HEK293 (cell line): Measurements from ENCODE around the gene SLC25A45.

Experiments used
- GLIS1 ChIP-seq: fragments of 450-650 bp; formaldehyde crosslinking; IDR thresholded peaks from 2 replicates; pipeline ENCODE4 v1.5.1; 2016; ENCODE audit warnings: missing biosample characterization, missing genetic modification characterization
- HOXA7 ChIP-seq: sonication (generic); formaldehyde crosslinking; IDR thresholded peaks from 2 replicates; pipeline ENCODE4 v1.8.1; 2022; ENCODE audit warnings: missing genetic modification reagents, borderline replicate concordance
- KLF8 ChIP-seq: fragments of 450-650 bp; formaldehyde crosslinking; IDR thresholded peaks from 2 replicates; pipeline ENCODE4 v1.5.1; 2016; ENCODE audit warnings: missing biosample characterization, missing genetic modification characterization
- OVOL3 ChIP-seq: fragments of 450-650 bp; formaldehyde crosslinking; IDR thresholded peaks from 2 replicates; pipeline ENCODE4 v1.5.1; 2016; ENCODE audit warnings: missing biosample characterization, missing genetic modification characterization
- SP3 ChIP-seq: fragments of 450-650 bp; formaldehyde crosslinking; IDR thresholded peaks from 2 replicates; pipeline ENCODE4 v1.5.1; 2016; ENCODE audit warnings: missing biosample characterization, missing genetic modification characterization
- TCF7L2 ChIP-seq: IDR thresholded peaks from 2 replicates; pipeline ENCODE4 v1.6.1; 2011; ENCODE audit warnings: low read depth, mild to moderate bottlenecking, inconsistent platforms, low read length, moderate library complexity, borderline replicate concordance
- ZFP69B ChIP-seq: fragments of 450-650 bp; formaldehyde crosslinking; IDR thresholded peaks from 2 replicates; pipeline ENCODE4 v1.5.1; 2016; ENCODE audit warnings: missing biosample characterization, missing genetic modification characterization
- ZNF112 ChIP-seq: fragments of 450-650 bp; formaldehyde crosslinking; IDR thresholded peaks from 2 replicates; pipeline ENCODE4 v1.5.0; 2017; ENCODE audit warnings: missing biosample characterization, missing genetic modification characterization
- ZNF24 ChIP-seq: fragments of 450-650 bp; formaldehyde crosslinking; IDR thresholded peaks from 2 replicates; pipeline ENCODE4 v1.5.1; 2016; ENCODE audit warnings: missing biosample characterization, missing genetic modification characterization
- ZNF335 ChIP-seq: fragments of 450-650 bp; formaldehyde crosslinking; conservative IDR thresholded peaks from 2 replicates; pipeline ENCODE4 v1.5.1; 2016; ENCODE audit warnings: missing biosample characterization, missing genetic modification characterization
- ZNF366 ChIP-seq: fragments of 450-650 bp; formaldehyde crosslinking; conservative IDR thresholded peaks from 2 replicates; pipeline ENCODE4 v1.5.1; 2016; ENCODE audit warnings: missing biosample characterization, missing genetic modification characterization
- ZNF391 ChIP-seq: fragments of 450-650 bp; formaldehyde crosslinking; IDR thresholded peaks from 2 replicates; pipeline ENCODE4 v1.5.1; 2016; ENCODE audit warnings: low read depth, missing biosample characterization, missing genetic modification characterization, borderline replicate concordance
- ZNF423 ChIP-seq: fragments of 450-650 bp; formaldehyde crosslinking; IDR thresholded peaks from 2 replicates; pipeline ENCODE4 v1.5.1; 2016; ENCODE audit warnings: missing biosample characterization, missing genetic modification characterization
- ZNF426 ChIP-seq: fragments of 450-650 bp; formaldehyde crosslinking; IDR thresholded peaks from 2 replicates; pipeline ENCODE4 v1.5.1; 2017; ENCODE audit warnings: missing biosample characterization, missing genetic modification characterization, mild to moderate bottlenecking, inconsistent platforms, moderate library complexity
- ZNF664 ChIP-seq: fragments of 450-650 bp; formaldehyde crosslinking; IDR thresholded peaks from 2 replicates; pipeline ENCODE4 v1.5.1; 2016; ENCODE audit warnings: missing biosample characterization, missing genetic modification characterization
- ZNF777 ChIP-seq: fragments of 450-650 bp; formaldehyde crosslinking; IDR thresholded peaks from 2 replicates; pipeline ENCODE4 v1.5.1; 2017; ENCODE audit warnings: missing biosample characterization, missing genetic modification characterization, borderline replicate concordance
- ZNF830 ChIP-seq: fragments of 450-650 bp; IDR thresholded peaks from 2 replicates; pipeline ENCODE4 v1.5.0; 2018; ENCODE audit warnings: missing biosample characterization, missing genetic modification characterization, low read depth, mild to moderate bottlenecking, moderate library complexity
- ZXDB ChIP-seq: fragments of 450-650 bp; formaldehyde crosslinking; IDR thresholded peaks from 2 replicates; pipeline ENCODE4 v1.5.1; 2016; ENCODE audit warnings: missing biosample characterization, missing genetic modification characterization
- TF ChIP-seq, protein P1 (sequence below): fragments of 450-650 bp; formaldehyde crosslinking; IDR thresholded peaks from 2 replicates; pipeline ENCODE4 v1.5.1; 2017; ENCODE audit warnings: missing biosample characterization, missing genetic modification characterization
- TF ChIP-seq, protein P2 (sequence below): fragments of 450-650 bp; formaldehyde crosslinking; IDR thresholded peaks from 2 replicates; pipeline ENCODE4 v1.5.1; 2016; ENCODE audit warnings: missing biosample characterization, missing genetic modification characterization
- TF ChIP-seq, protein P3 (sequence below): fragments of 450-650 bp; formaldehyde crosslinking; conservative IDR thresholded peaks from 2 replicates; pipeline ENCODE4 v1.5.1; 2016; ENCODE audit warnings: low read depth, missing biosample characterization, missing genetic modification characterization
- TF ChIP-seq, protein P4 (sequence below): fragments of 450-650 bp; formaldehyde crosslinking; IDR thresholded peaks from 2 replicates; pipeline ENCODE4 v1.5.1; 2017; ENCODE audit warnings: missing biosample characterization, missing genetic modification characterization
- TF ChIP-seq, protein P5 (sequence below): fragments of 450-650 bp; formaldehyde crosslinking; IDR thresholded peaks from 2 replicates; pipeline ENCODE4 v1.5.1; 2016; ENCODE audit warnings: missing biosample characterization, missing genetic modification characterization
- TF ChIP-seq, protein P6 (sequence below): fragments of 450-650 bp; formaldehyde crosslinking; IDR thresholded peaks from 2 replicates; pipeline ENCODE4 v1.5.1; 2017; ENCODE audit warnings: missing biosample characterization, missing genetic modification characterization
- TF ChIP-seq, protein P7 (sequence below): fragments of 450-650 bp; formaldehyde crosslinking; IDR thresholded peaks from 2 replicates; pipeline ENCODE4 v1.5.1; 2016; ENCODE audit warnings: missing biosample characterization, missing genetic modification characterization

SLC25A45 gene

DNA sequence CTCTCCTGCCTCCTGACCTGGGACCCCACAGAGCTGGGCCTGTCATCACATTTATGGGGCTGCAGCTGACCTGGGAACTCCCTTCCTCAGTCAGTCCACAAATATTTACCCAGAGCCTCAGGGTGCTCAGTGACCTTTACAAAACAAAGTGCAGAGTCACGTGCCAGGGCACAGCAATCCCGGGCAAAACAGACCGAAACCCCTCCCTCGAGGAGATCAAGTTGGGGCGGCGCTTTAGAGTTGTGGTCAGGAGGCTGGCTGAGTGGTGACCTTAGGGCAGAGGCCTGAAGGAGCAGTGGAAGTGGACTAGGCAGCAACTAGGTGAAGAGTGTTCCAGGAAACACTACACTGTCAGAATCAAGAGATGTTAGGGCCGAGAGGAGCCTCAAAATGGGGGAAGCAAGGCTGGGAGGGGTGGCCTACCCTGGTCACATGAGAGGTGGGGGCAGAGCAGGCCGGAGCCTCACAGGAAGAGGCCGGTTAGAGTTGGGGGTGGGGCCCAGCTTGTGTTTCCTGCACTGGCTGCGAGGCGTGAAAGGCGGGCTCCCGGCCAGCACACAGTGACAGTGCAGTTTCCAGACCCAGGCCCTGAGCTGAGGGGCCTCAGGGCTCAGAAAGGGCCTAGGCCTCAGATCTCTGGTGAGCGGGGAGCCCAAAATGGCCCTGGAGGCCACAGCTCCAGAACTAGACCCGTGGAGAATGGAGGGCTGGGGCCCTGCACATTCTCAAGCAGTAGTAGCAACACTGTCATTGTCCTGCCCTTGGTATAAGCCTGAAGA is 36.4 kb upstream of the SLC25A45 start (continued):
- TF ChIP-seq, protein P1, sequence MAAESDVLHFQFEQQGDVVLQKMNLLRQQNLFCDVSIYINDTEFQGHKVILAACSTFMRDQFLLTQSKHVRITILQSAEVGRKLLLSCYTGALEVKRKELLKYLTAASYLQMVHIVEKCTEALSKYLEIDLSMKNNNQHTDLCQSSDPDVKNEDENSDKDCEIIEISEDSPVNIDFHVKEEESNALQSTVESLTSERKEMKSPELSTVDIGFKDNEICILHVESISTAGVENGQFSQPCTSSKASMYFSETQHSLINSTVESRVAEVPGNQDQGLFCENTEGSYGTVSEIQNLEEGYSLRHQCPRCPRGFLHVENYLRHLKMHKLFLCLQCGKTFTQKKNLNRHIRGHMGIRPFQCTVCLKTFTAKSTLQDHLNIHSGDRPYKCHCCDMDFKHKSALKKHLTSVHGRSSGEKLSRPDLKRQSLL (tag by site-specific recombination) = peak; percentile 63; the same call in 1 of the 2 replicates
- TF ChIP-seq, protein P2, sequence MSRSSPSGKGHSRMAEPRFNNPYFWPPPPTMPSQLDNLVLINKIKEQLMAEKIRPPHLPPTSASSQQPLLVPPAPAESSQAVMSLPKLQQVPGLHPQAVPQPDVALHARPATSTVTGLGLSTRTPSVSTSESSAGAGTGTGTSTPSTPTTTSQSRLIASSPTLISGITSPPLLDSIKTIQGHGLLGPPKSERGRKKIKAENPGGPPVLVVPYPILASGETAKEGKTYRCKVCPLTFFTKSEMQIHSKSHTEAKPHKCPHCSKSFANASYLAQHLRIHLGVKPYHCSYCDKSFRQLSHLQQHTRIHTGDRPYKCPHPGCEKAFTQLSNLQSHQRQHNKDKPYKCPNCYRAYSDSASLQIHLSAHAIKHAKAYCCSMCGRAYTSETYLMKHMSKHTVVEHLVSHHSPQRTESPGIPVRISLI = no peak
- TF ChIP-seq, protein P3, sequence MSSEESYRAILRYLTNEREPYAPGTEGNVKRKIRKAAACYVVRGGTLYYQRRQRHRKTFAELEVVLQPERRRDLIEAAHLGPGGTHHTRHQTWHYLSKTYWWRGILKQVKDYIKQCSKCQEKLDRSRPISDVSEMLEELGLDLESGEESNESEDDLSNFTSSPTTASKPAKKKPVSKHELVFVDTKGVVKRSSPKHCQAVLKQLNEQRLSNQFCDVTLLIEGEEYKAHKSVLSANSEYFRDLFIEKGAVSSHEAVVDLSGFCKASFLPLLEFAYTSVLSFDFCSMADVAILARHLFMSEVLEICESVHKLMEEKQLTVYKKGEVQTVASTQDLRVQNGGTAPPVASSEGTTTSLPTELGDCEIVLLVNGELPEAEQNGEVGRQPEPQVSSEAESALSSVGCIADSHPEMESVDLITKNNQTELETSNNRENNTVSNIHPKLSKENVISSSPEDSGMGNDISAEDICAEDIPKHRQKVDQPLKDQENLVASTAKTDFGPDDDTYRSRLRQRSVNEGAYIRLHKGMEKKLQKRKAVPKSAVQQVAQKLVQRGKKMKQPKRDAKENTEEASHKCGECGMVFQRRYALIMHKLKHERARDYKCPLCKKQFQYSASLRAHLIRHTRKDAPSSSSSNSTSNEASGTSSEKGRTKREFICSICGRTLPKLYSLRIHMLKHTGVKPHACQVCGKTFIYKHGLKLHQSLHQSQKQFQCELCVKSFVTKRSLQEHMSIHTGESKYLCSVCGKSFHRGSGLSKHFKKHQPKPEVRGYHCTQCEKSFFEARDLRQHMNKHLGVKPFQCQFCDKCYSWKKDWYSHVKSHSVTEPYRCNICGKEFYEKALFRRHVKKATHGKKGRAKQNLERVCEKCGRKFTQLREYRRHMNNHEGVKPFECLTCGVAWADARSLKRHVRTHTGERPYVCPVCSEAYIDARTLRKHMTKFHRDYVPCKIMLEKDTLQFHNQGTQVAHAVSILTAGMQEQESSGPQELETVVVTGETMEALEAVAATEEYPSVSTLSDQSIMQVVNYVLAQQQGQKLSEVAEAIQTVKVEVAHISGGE (tag by site-specific recombination) = peak; percentile 69
- TF ChIP-seq, protein P4, sequence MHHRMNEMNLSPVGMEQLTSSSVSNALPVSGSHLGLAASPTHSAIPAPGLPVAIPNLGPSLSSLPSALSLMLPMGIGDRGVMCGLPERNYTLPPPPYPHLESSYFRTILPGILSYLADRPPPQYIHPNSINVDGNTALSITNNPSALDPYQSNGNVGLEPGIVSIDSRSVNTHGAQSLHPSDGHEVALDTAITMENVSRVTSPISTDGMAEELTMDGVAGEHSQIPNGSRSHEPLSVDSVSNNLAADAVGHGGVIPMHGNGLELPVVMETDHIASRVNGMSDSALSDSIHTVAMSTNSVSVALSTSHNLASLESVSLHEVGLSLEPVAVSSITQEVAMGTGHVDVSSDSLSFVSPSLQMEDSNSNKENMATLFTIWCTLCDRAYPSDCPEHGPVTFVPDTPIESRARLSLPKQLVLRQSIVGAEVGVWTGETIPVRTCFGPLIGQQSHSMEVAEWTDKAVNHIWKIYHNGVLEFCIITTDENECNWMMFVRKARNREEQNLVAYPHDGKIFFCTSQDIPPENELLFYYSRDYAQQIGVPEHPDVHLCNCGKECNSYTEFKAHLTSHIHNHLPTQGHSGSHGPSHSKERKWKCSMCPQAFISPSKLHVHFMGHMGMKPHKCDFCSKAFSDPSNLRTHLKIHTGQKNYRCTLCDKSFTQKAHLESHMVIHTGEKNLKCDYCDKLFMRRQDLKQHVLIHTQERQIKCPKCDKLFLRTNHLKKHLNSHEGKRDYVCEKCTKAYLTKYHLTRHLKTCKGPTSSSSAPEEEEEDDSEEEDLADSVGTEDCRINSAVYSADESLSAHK = peak; percentile 53
- TF ChIP-seq ZNF112 (tag by site-specific recombination) (no peak), KLF8 (tag by site-specific recombination) (peak; percentile 88), ZNF391 (tag by site-specific recombination) (no peak), TCF7L2 (0 out of 2 replicates have a peak, but pooled peaks have one; percentile 21), GLIS1 (tag by site-specific recombination) (peak; percentile 69), ZNF830 (no peak), HOXA7 (CRISPR knock-in tag) (no peak), ZNF24 (no peak), ZNF423 (0 out of 2 replicates have a peak, but pooled peaks have one; percentile 21), ZFP69B (tag by site-specific recombination) (peak; percentile 97), ZNF777 (no peak), ZNF335 (peak; percentile 78), SP3 (peak; percentile 73; the same call in 1 of the 2 replicates), ZNF426 (no peak), ZNF664 (no peak), OVOL3 (tag by site-specific recombination) (peak; percentile 9; the same call in 1 of the 2 replicates), ZNF366 (tag by site-specific recombination) (peak; percentile 46; the same call in 1 of the 2 replicates), ZXDB (peak; percentile 87)
- TF ChIP-seq, protein P5, sequence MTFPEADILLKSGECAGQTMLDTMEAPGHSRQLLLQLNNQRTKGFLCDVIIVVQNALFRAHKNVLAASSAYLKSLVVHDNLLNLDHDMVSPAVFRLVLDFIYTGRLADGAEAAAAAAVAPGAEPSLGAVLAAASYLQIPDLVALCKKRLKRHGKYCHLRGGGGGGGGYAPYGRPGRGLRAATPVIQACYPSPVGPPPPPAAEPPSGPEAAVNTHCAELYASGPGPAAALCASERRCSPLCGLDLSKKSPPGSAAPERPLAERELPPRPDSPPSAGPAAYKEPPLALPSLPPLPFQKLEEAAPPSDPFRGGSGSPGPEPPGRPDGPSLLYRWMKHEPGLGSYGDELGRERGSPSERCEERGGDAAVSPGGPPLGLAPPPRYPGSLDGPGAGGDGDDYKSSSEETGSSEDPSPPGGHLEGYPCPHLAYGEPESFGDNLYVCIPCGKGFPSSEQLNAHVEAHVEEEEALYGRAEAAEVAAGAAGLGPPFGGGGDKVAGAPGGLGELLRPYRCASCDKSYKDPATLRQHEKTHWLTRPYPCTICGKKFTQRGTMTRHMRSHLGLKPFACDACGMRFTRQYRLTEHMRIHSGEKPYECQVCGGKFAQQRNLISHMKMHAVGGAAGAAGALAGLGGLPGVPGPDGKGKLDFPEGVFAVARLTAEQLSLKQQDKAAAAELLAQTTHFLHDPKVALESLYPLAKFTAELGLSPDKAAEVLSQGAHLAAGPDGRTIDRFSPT (tag by site-specific recombination) = peak; percentile 73
- TF ChIP-seq, protein P6, sequence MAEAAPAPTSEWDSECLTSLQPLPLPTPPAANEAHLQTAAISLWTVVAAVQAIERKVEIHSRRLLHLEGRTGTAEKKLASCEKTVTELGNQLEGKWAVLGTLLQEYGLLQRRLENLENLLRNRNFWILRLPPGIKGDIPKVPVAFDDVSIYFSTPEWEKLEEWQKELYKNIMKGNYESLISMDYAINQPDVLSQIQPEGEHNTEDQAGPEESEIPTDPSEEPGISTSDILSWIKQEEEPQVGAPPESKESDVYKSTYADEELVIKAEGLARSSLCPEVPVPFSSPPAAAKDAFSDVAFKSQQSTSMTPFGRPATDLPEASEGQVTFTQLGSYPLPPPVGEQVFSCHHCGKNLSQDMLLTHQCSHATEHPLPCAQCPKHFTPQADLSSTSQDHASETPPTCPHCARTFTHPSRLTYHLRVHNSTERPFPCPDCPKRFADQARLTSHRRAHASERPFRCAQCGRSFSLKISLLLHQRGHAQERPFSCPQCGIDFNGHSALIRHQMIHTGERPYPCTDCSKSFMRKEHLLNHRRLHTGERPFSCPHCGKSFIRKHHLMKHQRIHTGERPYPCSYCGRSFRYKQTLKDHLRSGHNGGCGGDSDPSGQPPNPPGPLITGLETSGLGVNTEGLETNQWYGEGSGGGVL (tag by site-specific recombination) = peak; percentile 84
- TF ChIP-seq, protein P7, sequence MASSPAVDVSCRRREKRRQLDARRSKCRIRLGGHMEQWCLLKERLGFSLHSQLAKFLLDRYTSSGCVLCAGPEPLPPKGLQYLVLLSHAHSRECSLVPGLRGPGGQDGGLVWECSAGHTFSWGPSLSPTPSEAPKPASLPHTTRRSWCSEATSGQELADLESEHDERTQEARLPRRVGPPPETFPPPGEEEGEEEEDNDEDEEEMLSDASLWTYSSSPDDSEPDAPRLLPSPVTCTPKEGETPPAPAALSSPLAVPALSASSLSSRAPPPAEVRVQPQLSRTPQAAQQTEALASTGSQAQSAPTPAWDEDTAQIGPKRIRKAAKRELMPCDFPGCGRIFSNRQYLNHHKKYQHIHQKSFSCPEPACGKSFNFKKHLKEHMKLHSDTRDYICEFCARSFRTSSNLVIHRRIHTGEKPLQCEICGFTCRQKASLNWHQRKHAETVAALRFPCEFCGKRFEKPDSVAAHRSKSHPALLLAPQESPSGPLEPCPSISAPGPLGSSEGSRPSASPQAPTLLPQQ = peak; percentile 96
